ENCODE measurements around the gene C5AR2.
"Not testable (repeated sequence)": the region's sequence is repeated elsewhere in the genome, so short reads cannot be mapped to it uniquely, and the experiment has no call there.

DNA sequence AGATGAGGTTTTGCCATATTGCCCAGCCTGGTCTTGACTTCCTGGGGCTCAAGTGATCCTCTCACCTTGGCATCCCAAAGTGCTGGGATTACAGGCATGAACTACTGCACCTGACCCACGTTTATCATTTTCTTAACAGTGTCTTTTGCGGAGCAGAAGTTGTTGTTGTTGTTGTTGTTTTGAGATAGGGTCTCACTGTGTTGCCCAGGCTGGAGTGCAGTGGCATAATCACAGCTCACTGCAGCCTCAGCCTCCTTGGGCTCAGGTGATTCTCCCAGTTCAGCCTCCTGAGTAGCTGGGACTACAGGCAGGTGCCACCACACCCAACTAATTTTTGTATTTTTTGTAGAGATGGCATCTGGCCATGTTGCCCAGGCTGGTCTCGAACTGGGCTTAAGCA, 55.6 kb downstream of the C5AR2 start:
- TF ChIP-seq, protein P1, sequence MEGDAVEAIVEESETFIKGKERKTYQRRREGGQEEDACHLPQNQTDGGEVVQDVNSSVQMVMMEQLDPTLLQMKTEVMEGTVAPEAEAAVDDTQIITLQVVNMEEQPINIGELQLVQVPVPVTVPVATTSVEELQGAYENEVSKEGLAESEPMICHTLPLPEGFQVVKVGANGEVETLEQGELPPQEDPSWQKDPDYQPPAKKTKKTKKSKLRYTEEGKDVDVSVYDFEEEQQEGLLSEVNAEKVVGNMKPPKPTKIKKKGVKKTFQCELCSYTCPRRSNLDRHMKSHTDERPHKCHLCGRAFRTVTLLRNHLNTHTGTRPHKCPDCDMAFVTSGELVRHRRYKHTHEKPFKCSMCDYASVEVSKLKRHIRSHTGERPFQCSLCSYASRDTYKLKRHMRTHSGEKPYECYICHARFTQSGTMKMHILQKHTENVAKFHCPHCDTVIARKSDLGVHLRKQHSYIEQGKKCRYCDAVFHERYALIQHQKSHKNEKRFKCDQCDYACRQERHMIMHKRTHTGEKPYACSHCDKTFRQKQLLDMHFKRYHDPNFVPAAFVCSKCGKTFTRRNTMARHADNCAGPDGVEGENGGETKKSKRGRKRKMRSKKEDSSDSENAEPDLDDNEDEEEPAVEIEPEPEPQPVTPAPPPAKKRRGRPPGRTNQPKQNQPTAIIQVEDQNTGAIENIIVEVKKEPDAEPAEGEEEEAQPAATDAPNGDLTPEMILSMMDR (conservative IDR thresholded peaks at IDR 0.05): not testable (repeated sequence)
- TF ChIP-seq EZH2 (IDR thresholded peaks at IDR 0.05; ENCODE audit: low read depth): not testable (repeated sequence)
